GM12878 (cell line): ENCODE data around the gene PNRC1. TPM values are rescaled to one million over a fixed set of nuclear protein-coding genes. Genes with fewer than 3 reads are reported as not detected.
A peak's percentile ranks its signal among the peaks of the same experiment; 100 is the strongest.

ENCODE experiments used
- ATF7 ChIP-seq: fragments of 450-650 bp; IDR thresholded peaks from 2 replicates; pipeline ENCODE4 v1.6.1; 2016; ENCODE audit warnings: low read depth, mild to moderate bottlenecking
- BACH1 ChIP-seq: fragments of 450-650 bp; IDR thresholded peaks from 2 replicates; pipeline ENCODE4 v1.6.1; 2017; ENCODE audit warnings: mild to moderate bottlenecking, borderline replicate concordance
- BHLHE40 ChIP-seq, 2 experiments: fragments of 450-650 bp in 1 of 2; IDR thresholded peaks; 2 replicates each; pipeline ENCODE4 v1.6.1; 2011 to 2017; ENCODE audit warnings: low read depth in 2 of 2, borderline replicate concordance in 1 of 2, improper control_type of control experiment in 1 of 2, low read length in 1 of 2, mild to moderate bottlenecking in 1 of 2
- ETV6 ChIP-seq, 2 experiments: fragments of 450-650 bp in 1 of 2; IDR thresholded peaks in 1 of 2; conservative IDR thresholded peaks in 1 of 2; 2 replicates each; pipeline ENCODE4 v1.6.1; 2014; ENCODE audit warnings: antibody characterized with exemption in 1 of 2, borderline replicate concordance in 1 of 2, low read depth in 1 of 2, mild to moderate bottlenecking in 1 of 2, moderate library complexity in 1 of 2
- GABPA ChIP-seq: IDR thresholded peaks from 2 replicates; pipeline ENCODE4 v1.6.1; 2014; ENCODE audit warnings: antibody characterized with exemption, low read depth, mild to moderate bottlenecking, inconsistent platforms
- HDAC2 ChIP-seq: fragments of 200-600 bp; sonication (generic); IDR thresholded peaks from 2 replicates; pipeline ENCODE4 v1.6.1; 2017
- MXI1 ChIP-seq: fragments of 150-350 bp; IDR thresholded peaks from 2 replicates; pipeline ENCODE4 v1.6.1; 2011; ENCODE audit warnings: low read depth, mild to moderate bottlenecking, inconsistent platforms, low read length, improper control_type of control experiment
- MYC ChIP-seq: IDR thresholded peaks from 2 replicates; pipeline ENCODE4 v1.6.1; 2011; ENCODE audit warnings: mild to moderate bottlenecking, low read length, moderate library complexity, inconsistent platforms; ENCODE audit not compliant: insufficient read depth, insufficient replicate concordance, insufficient read length, severe bottlenecking
- NFIC ChIP-seq: IDR thresholded peaks from 2 replicates; pipeline ENCODE4 v1.6.1; 2012; ENCODE audit warnings: low read depth, mild to moderate bottlenecking, inconsistent platforms, low read length, moderate library complexity
- NFYB ChIP-seq: IDR thresholded peaks from 2 replicates; pipeline ENCODE4 v1.6.1; 2011; ENCODE audit warnings: low read depth, mild to moderate bottlenecking, low read length, improper control_type of control experiment, moderate library complexity; ENCODE audit not compliant: insufficient read depth
- PAX5 ChIP-seq: IDR thresholded peaks from 2 replicates; pipeline ENCODE4 v1.6.1; 2011; ENCODE audit warnings: low read depth, low read length, borderline replicate concordance
- POLR2AphosphoS5 ChIP-seq: IDR thresholded peaks from 2 replicates; pipeline ENCODE4 v1.6.1; 2011; ENCODE audit warnings: mild to moderate bottlenecking, low read length, inconsistent platforms
- POU2F2 ChIP-seq: IDR thresholded peaks from 3 replicates; pipeline ENCODE4 v1.6.1; 2011; ENCODE audit warnings: low read depth, mild to moderate bottlenecking, low read length, borderline replicate concordance
- SIN3A ChIP-seq: IDR thresholded peaks from 2 replicates; pipeline ENCODE4 v1.6.1; 2012; ENCODE audit warnings: low read depth, low read length, improper control_type of control experiment
- STAT3 ChIP-seq: IDR thresholded peaks from 2 replicates; pipeline ENCODE4 v1.6.1; 2011; ENCODE audit warnings: low read depth, low read length, improper control_type of control experiment
- SUZ12 ChIP-seq: fragments of 200-600 bp; sonication (generic); IDR thresholded peaks from one replicate; pipeline ENCODE4 v1.6.1; 2018; ENCODE audit warnings: antibody characterized with exemption, mild to moderate bottlenecking; ENCODE audit not compliant: unreplicated experiment
- ZNF207 ChIP-seq: fragments of 450-650 bp; IDR thresholded peaks from 2 replicates; pipeline ENCODE4 v1.6.1; 2014; ENCODE audit warnings: antibody characterized with exemption, mild to moderate bottlenecking, borderline replicate concordance
- ZNF217 ChIP-seq: fragments of 450-650 bp; IDR thresholded peaks from 2 replicates; pipeline ENCODE4 v1.6.1; 2017; ENCODE audit warnings: antibody characterized with exemption, mild to moderate bottlenecking
- ZNF24 ChIP-seq: fragments of 450-650 bp; IDR thresholded peaks from 2 replicates; pipeline ENCODE4 v1.6.1; 2017; ENCODE audit warnings: antibody characterized with exemption, mild to moderate bottlenecking
- ZNF384 ChIP-seq: IDR thresholded peaks from 2 replicates; pipeline ENCODE4 v1.6.1; 2012; ENCODE audit warnings: low read depth, mild to moderate bottlenecking, low read length, improper control_type of control experiment, borderline replicate concordance
- ZNF622 ChIP-seq: fragments of 450-650 bp; IDR thresholded peaks from 2 replicates; pipeline ENCODE4 v1.6.1; 2017; ENCODE audit warnings: mild to moderate bottlenecking, inconsistent platforms
- polyA plus RNA-seq, 11 experiments: library from polyadenylated mRNA; depleted of rRNA in 4 of 11; unstranded in 6 of 11; stranded (reverse) in 5 of 11; fragments of >200 nt; fragmentation: Nextera tagmentation in 4 of 11; fragmentation: Illumina TruSeq in 1 of 11; extraction: Ambion mirVana in 4 of 11; extraction: Trizol in 1 of 11; gene quantifications; 1 replicate in 1 of 11; 2 replicates in 10 of 11; pipeline versions ENCODE4 v1.2.1 to v1.2.3, GENCODE V29; 2011 to 2016; ENCODE audit warnings: inconsistent platforms in 2 of 11, missing spikeins in 2 of 11, low read depth in 1 of 11
- total RNA-seq, 4 experiments: library from RNA; depleted of rRNA in 3 of 4; stranded (reverse); fragments of >200 nt in 3 of 4; fragmentation: Illumina TruSeq in 1 of 4; extraction: Trizol in 1 of 4; gene quantifications; 2 replicates each; pipeline versions ENCODE4 v1.2.1 to v1.2.3, GENCODE V29; 2013 to 2021
- TF ChIP-seq, protein P1 (sequence below): IDR thresholded peaks from 2 replicates; pipeline ENCODE4 v1.6.1; 2011; ENCODE audit warnings: low read depth, low read length, improper control_type of control experiment, borderline replicate concordance
- TF ChIP-seq, protein P2 (sequence below): IDR thresholded peaks from 2 replicates; pipeline ENCODE4 v1.6.1; 2012; ENCODE audit warnings: mild to moderate bottlenecking, low read depth, low read length

PNRC1 gene
- total and polyA plus RNA-seq, 10 of the 15 experiments (the other 5 are each of a cell fraction or from before 2014, with no cell fraction given): 7.6 to 66.0 (median 33.1) TPM

DNA sequence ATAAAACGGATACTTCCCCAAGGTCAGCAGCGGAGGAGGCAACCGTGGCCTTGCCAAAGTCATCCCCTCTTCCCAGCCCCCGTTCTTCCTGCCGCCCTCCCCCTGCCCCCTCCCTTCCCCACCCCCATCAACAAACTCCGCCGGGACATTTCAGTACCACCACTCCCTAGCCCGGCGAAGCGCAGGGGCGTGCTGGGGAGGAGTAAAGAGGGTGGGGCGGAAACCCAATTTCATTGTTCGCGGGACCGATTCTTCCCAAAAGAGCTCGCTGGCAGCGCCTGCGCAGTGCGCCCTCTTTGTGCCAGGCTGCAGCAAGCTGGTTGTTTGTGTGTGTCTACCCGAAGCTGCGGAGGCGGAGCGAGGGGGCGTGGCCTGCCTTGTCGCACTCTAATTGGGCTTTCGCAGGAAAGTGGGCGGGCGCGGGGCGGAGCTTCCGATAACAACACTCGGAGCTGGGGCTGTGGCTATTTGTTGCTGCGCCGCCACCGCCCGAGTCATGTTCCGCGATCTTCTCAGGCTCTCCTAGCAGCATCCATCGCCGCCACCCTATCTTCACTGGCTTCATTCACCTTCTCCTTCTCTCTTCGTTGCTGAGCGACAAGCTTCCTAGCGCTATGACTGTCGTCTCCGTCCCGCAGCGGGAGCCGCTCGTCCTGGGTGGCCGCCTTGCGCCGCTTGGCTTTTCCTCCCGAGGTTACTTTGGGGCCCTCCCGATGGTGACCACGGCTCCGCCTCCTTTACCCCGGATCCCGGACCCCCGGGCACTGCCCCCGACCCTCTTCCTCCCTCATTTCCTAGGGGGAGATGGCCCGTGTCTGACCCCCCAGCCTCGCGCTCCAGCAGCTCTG, at the start of gene PNRC1 (continued):
- TF ChIP-seq ZNF217 (peak; percentile 10; the same call in 1 of the 2 replicates), NFIC (no peak), POLR2AphosphoS5 (peak; percentile 100), ZNF207 (peak; percentile 66; the same call in 1 of the 2 replicates), GABPA (no peak), ZNF24 (no peak), ZNF622 (no peak), MXI1 (peak; percentile 53; the same call in 1 of the 2 replicates), ATF7 (peak; percentile 35; the same call in 1 of the 2 replicates), NFYB (peak; percentile 64), SIN3A (peak; percentile 63; the same call in 1 of the 2 replicates), POU2F2 (peak; percentile 94), PAX5 (0 out of 2 replicates have a peak, but pooled peaks have one; percentile 48), STAT3 (no peak), ETV6 (conservative IDR thresholded peaks at IDR 0.05 in 1 of 2, IDR thresholded peaks at IDR 0.05 in 1 of 2; ENCODE audit: borderline replicate concordance in 1 of 2, low read depth in 1 of 2) (no peak), ZNF384 (no peak), SUZ12 (no peak), BACH1 (peak; percentile 75; the same call in 1 of the 2 replicates), HDAC2 (no peak), MYC (no peak), BHLHE40 (IDR thresholded peaks at IDR 0.05; ENCODE audit: borderline replicate concordance in 1 of 2, low read depth in 2 of 2, low read length in 1 of 2) (peak in 1 of 2 experiments; percentile 26; a peak in 1 of 4 replicates)
- TF ChIP-seq, protein P1, sequence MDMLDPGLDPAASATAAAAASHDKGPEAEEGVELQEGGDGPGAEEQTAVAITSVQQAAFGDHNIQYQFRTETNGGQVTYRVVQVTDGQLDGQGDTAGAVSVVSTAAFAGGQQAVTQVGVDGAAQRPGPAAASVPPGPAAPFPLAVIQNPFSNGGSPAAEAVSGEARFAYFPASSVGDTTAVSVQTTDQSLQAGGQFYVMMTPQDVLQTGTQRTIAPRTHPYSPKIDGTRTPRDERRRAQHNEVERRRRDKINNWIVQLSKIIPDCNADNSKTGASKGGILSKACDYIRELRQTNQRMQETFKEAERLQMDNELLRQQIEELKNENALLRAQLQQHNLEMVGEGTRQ: peak; percentile 1; the same call in 1 of the 2 replicates
- TF ChIP-seq, protein P2, sequence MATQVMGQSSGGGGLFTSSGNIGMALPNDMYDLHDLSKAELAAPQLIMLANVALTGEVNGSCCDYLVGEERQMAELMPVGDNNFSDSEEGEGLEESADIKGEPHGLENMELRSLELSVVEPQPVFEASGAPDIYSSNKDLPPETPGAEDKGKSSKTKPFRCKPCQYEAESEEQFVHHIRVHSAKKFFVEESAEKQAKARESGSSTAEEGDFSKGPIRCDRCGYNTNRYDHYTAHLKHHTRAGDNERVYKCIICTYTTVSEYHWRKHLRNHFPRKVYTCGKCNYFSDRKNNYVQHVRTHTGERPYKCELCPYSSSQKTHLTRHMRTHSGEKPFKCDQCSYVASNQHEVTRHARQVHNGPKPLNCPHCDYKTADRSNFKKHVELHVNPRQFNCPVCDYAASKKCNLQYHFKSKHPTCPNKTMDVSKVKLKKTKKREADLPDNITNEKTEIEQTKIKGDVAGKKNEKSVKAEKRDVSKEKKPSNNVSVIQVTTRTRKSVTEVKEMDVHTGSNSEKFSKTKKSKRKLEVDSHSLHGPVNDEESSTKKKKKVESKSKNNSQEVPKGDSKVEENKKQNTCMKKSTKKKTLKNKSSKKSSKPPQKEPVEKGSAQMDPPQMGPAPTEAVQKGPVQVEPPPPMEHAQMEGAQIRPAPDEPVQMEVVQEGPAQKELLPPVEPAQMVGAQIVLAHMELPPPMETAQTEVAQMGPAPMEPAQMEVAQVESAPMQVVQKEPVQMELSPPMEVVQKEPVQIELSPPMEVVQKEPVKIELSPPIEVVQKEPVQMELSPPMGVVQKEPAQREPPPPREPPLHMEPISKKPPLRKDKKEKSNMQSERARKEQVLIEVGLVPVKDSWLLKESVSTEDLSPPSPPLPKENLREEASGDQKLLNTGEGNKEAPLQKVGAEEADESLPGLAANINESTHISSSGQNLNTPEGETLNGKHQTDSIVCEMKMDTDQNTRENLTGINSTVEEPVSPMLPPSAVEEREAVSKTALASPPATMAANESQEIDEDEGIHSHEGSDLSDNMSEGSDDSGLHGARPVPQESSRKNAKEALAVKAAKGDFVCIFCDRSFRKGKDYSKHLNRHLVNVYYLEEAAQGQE: no peak
